Mammary epithelial cell (primary cell): ENCODE measurements around the gene BMPR1A.

ENCODE experiments used
- EZH2 ChIP-seq: IDR thresholded peaks from 2 replicates; pipeline ENCODE4 v1.6.1; 2012; ENCODE audit warnings: low read length, inconsistent platforms, borderline replicate concordance
- TF ChIP-seq, protein P1 (sequence below), 2 donors: IDR thresholded peaks in 1 of 2; conservative IDR thresholded peaks in 1 of 2; 2 replicates each; pipeline ENCODE4 v1.5.1; 2011 to 2012; ENCODE audit warnings: inconsistent platforms in 2 of 2, low read length in 2 of 2, mild to moderate bottlenecking in 2 of 2, control low read depth in 1 of 2, low read depth in 1 of 2; ENCODE audit not compliant: insufficient read depth in 1 of 2; ENCODE audit errors: extremely low read depth in 1 of 2

DNA sequence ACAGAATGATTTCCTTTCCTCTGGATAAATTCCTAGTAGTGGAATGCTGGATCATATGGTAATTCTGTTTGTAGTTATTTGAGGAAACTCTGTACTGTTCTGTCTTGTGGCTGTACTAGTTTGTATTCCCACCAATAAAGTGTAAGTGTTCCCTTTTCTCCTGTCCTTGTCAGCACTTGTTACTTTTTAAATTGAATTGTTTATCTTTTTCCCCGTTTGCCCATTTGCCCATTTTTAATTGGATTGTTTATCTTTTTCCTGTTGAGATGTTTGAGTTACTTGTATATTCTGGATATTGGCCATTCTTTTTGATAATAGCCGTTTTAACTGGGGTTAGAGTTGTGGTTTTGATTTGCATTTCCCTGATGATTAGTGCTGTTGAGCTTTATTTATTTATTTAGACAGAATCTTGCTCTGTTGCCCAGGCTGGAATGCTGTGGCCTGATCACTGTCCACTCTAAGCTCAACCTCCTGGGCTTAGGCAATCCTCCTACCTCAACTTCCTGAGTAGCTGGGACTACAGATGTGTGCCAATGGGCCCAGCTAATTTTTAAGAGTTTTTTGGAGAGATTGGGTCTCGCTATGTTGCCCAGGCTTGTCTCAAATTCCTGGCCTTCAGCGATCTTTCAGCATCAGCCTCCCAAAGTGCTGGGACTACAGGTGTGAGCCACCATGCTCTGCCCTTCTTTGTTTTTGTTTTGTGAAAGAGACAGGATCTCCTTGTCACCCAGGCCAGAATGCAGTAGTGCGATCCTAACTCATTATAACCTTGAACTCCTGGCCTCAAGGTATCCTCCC lies 23.0 kb downstream of the BMPR1A start:
- TF ChIP-seq, protein P1, sequence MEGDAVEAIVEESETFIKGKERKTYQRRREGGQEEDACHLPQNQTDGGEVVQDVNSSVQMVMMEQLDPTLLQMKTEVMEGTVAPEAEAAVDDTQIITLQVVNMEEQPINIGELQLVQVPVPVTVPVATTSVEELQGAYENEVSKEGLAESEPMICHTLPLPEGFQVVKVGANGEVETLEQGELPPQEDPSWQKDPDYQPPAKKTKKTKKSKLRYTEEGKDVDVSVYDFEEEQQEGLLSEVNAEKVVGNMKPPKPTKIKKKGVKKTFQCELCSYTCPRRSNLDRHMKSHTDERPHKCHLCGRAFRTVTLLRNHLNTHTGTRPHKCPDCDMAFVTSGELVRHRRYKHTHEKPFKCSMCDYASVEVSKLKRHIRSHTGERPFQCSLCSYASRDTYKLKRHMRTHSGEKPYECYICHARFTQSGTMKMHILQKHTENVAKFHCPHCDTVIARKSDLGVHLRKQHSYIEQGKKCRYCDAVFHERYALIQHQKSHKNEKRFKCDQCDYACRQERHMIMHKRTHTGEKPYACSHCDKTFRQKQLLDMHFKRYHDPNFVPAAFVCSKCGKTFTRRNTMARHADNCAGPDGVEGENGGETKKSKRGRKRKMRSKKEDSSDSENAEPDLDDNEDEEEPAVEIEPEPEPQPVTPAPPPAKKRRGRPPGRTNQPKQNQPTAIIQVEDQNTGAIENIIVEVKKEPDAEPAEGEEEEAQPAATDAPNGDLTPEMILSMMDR (conservative IDR thresholded peaks at IDR 0.05 in 1 of 2, IDR thresholded peaks at IDR 0.05 in 1 of 2; ENCODE audit: extremely low read depth in 1 of 2, insufficient read depth in 1 of 2, low read depth in 1 of 2, low read length in 2 of 2) = no peak
- TF ChIP-seq EZH2 = no peak
